Dendritic cell treated with granulocyte-macrophage colony-stimulating factor and Interleukin-4, amounts not matched to agents 40 ng/mL and 50 ng/mL, for 4 days (primary cell): ENCODE data around the gene WDR90.

Experiments used
- H3K27ac Mint-ChIP-seq: one replicate; pipeline ENCODE4 v1.8.0; 2022; ENCODE audit warnings: mild to moderate bottlenecking, mixed read lengths
- H3K27me3 Mint-ChIP-seq: one replicate; pipeline ENCODE4 v1.8.0; 2022; ENCODE audit warnings: mild to moderate bottlenecking, mixed read lengths
- H3K36me3 Mint-ChIP-seq: one replicate; pipeline ENCODE4 v1.8.0; 2022; ENCODE audit warnings: low read depth, mixed read lengths
- H3K4me1 Mint-ChIP-seq: one replicate; pipeline ENCODE4 v1.8.0; 2022; ENCODE audit warnings: low read depth, mixed read lengths
- H3K4me3 Mint-ChIP-seq: one replicate; pipeline ENCODE4 v1.8.0; 2022; ENCODE audit warnings: mild to moderate bottlenecking, moderate library complexity, mixed read lengths
- H3K9me3 Mint-ChIP-seq: one replicate; pipeline ENCODE4 v1.8.0; 2022; ENCODE audit warnings: mixed read lengths
- intact Hi-C: fragments of 100-400 bp; cut with micrococcal nuclease; formaldehyde crosslinking; loops from one replicate; pipeline ENCODE4 v1.15.0; 2022

The WDR90 gene

GRCh38 chr16:695355-696089, 46.4 kb downstream of the WDR90 start:
- Mint-ChIP-seq H3K27ac (no peak overlapping the region), H3K4me3 (peak overlapping the region; percentile 34), H3K27me3 (peaks cover 92% of the 10 kb centered on the region), H3K36me3 (no peaks in the 10 kb centered on the region), H3K4me1 (peaks cover 27% of the 10 kb centered on the region), H3K9me3 (no peaks in the 10 kb centered on the region)
- intact Hi-C loops = no loop called here

- no peaks in the 10 kb centered on the region for H3K9me3 Mint-ChIP-seq
- H3K4me3 Mint-ChIP-seq = no peak overlapping the region
- H3K36me3 Mint-ChIP-seq = no peaks in the 10 kb centered on the region
- intact Hi-C loops = no loop called here
- H3K27me3 Mint-ChIP-seq = peaks cover 96% of the 10 kb centered on the region
- H3K27ac Mint-ChIP-seq = no peak overlapping the region
- peaks cover 15% of the 10 kb centered on the region for H3K4me1 Mint-ChIP-seq
Observed at GRCh38 chr16:698911-699671, 49.9 kb downstream of the WDR90 start.

- H3K9me3 Mint-ChIP-seq = no peaks in the 10 kb centered on the region
- peaks cover 90% of the 10 kb centered on the region for H3K27me3 Mint-ChIP-seq
- H3K27ac Mint-ChIP-seq = no peak overlapping the region
- H3K36me3 Mint-ChIP-seq = no peaks in the 10 kb centered on the region
- peaks cover 1% of the 10 kb centered on the region for H3K4me1 Mint-ChIP-seq
- intact Hi-C loops = loop anchor here (10.0 kb wide), 1 partner anchor 484 kb away; no protein-coding TSS in a partner anchor
- H3K4me3 Mint-ChIP-seq = no peak overlapping the region
Observed at GRCh38 chr16:700684-701584, 51.8 kb downstream of the WDR90 start.

- Mint-ChIP-seq H3K4me3 (no peak overlapping the region), H3K9me3 (no peaks in the 10 kb centered on the region)
Observed at GRCh38 chr16:702341-702740, 53.2 kb downstream of the WDR90 start.

GRCh38 chr16:703406-703805, 54.2 kb downstream of the WDR90 start:
- intact Hi-C loops = loop anchor here (10.0 kb wide), 1 partner anchor 481 kb away; no protein-coding TSS in a partner anchor

More at GRCh38 chr16:702341-702740, 53.2 kb downstream of the WDR90 start:
- intact Hi-C loops = loop anchor here (10.0 kb wide), 1 partner anchor 482 kb away; no protein-coding TSS in a partner anchor
- Mint-ChIP-seq H3K36me3 (no peaks in the 10 kb centered on the region), H3K27me3 (peaks cover 90% of the 10 kb centered on the region), H3K27ac (no peak overlapping the region), H3K4me1 (no peaks in the 10 kb centered on the region)

GRCh38 chr16:704047-704446, 54.9 kb downstream of the WDR90 start:
- Mint-ChIP-seq H3K4me3 (no peak overlapping the region), H3K4me1 (no peaks in the 10 kb centered on the region), H3K27ac (no peak overlapping the region), H3K36me3 (no peaks in the 10 kb centered on the region), H3K9me3 (no peaks in the 10 kb centered on the region), H3K27me3 (peaks cover 89% of the 10 kb centered on the region)
- intact Hi-C loops = loop anchor here (10.0 kb wide), 1 partner anchor 481 kb away; no protein-coding TSS in a partner anchor

More at GRCh38 chr16:703406-703805, 54.2 kb downstream of the WDR90 start:
- peaks cover 89% of the 10 kb centered on the region for H3K27me3 Mint-ChIP-seq
- no peaks in the 10 kb centered on the region for H3K36me3 Mint-ChIP-seq
- H3K9me3 Mint-ChIP-seq = no peaks in the 10 kb centered on the region
- H3K4me1 Mint-ChIP-seq = no peaks in the 10 kb centered on the region
- no peak overlapping the region for H3K27ac Mint-ChIP-seq
- H3K4me3 Mint-ChIP-seq = no peak overlapping the region

GRCh38 chr16:704552-705380, 55.6 kb downstream of the WDR90 start:
- Mint-ChIP-seq H3K27ac (no peak overlapping the region), H3K27me3 (peaks cover 89% of the 10 kb centered on the region), H3K9me3 (no peaks in the 10 kb centered on the region), H3K36me3 (no peaks in the 10 kb centered on the region), H3K4me1 (no peaks in the 10 kb centered on the region), H3K4me3 (no peak overlapping the region)
- intact Hi-C loops = loop anchor here (10.0 kb wide), 1 partner anchor 480 kb away; no protein-coding TSS in a partner anchor

- H3K9me3 Mint-ChIP-seq = no peaks in the 10 kb centered on the region
- peaks cover 90% of the 10 kb centered on the region for H3K27me3 Mint-ChIP-seq
- H3K36me3 Mint-ChIP-seq = no peaks in the 10 kb centered on the region
- intact Hi-C loops = loop anchor here (10.0 kb wide), 1 partner anchor 479 kb away; no protein-coding TSS in a partner anchor
- H3K27ac Mint-ChIP-seq = no peak within 1 kb of the TSS
- H3K4me1 Mint-ChIP-seq = no peaks in the 10 kb centered on the region
- no peak within 1 kb of the TSS for H3K4me3 Mint-ChIP-seq
Observed at GRCh38 chr16:705431-706188, 56.4 kb downstream of the WDR90 start, which contains the start of gene FBXL16. TSS of gene FBXL16 (minus strand) at chr16:705801. CDS start at chr16:697405, 8,396 bp downstream.

GRCh38 chr16:706189-707061, 57.3 kb downstream of the WDR90 start:
- intact Hi-C loops = loop anchor here (10.0 kb wide), 1 partner anchor 478 kb away; no protein-coding TSS in a partner anchor
- Mint-ChIP-seq H3K27me3 (peaks cover 90% of the 10 kb centered on the region), H3K9me3 (no peaks in the 10 kb centered on the region), H3K4me1 (no peaks in the 10 kb centered on the region), H3K27ac (no peak overlapping the region), H3K4me3 (no peak overlapping the region), H3K36me3 (no peaks in the 10 kb centered on the region)

GRCh38 chr16:707062-707538, 57.9 kb downstream of the WDR90 start:
- Mint-ChIP-seq H3K9me3 (no peaks in the 10 kb centered on the region), H3K27ac (no peak overlapping the region), H3K27me3 (peaks cover 87% of the 10 kb centered on the region), H3K4me3 (no peak overlapping the region), H3K36me3 (no peaks in the 10 kb centered on the region), H3K4me1 (no peaks in the 10 kb centered on the region)
- intact Hi-C loops = loop anchor here (10.0 kb wide), 1 partner anchor 478 kb away; no protein-coding TSS in a partner anchor

- Mint-ChIP-seq H3K36me3 (no peaks in the 10 kb centered on the region), H3K9me3 (no peaks in the 10 kb centered on the region), H3K27ac (no peak overlapping the region), H3K4me3 (no peak overlapping the region), H3K4me1 (peaks cover 4% of the 10 kb centered on the region), H3K27me3 (peaks cover 85% of the 10 kb centered on the region)
- intact Hi-C loops = loop anchor here (10.0 kb wide), 1 partner anchor 477 kb away; no protein-coding TSS in a partner anchor
Observed at GRCh38 chr16:708019-708418, 58.9 kb downstream of the WDR90 start.
